ENCODE measurements around the gene ZCCHC10. TPM values are rescaled to one million over a fixed set of nuclear protein-coding genes. Genes with fewer than 3 reads are reported as not detected.
A peak's percentile ranks its signal among the peaks of the same experiment; 100 is the strongest.

Gene ZCCHC10
- polyA plus RNA-seq, 2 donors, result 22.0 to 23.4 TPM

DNA sequence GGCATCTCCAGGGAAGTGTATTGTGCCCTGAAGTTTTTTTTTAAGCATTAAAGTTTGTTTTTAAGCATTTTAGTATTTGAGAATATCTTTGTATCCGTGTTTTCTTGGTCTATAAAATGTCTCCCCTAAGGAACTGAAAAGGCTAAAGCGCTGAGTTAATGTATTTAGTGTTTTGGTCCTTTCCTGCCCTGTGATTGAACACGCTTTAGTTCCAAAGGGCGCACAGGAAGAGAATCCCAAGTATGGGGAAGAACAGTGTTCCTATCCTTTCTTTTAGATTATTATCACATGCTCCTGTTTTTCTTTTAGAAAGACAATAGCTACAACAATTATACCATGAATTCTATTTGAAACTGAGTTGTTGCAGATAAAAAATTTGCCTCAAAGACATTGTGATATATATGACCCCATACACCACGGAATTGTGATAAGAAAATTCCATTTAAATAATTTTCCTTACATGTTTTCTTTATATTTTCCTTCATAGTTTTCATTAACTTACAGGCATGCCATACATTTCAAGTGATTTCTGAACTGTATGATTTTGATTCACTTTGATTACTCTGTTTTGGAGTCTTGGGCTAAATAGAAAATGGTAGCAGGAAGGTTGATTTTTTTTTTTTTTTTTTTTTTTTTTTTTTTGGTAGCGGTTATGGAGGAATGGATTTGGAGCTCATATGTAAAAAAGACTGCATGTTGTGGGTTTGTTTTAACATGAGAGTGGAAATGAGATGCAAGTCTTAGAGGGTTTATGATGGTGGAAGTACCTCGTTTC lies 28.5 kb upstream of the ZCCHC10 start:
- 87 to 92% methylated on average over 7 of the region's 7 CpGs for WGBS, 2 donors

DNA sequence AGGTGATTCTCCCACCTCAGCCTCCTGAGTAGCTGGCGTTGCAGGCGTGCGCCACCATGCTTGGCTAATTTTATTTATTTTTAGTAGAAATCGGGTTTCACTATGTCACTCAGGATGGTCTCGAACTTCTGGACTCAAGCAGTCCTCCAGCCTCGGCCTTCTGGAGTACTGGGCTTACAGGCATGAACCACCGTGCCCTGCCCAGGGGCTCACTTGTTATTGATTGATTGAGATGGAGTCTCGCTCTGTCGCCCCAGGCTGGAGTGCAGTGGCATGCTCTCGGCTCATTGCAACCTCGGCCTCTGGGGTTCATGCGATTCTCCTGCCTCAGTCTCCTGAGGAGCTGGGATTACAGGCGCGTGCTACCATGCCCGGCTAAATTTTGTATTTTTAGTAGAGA lies 27.1 kb upstream of the ZCCHC10 start:
- H3K9me3 ChIP-seq (ENCODE audit: control insufficient read depth in 2 of 2, insufficient read depth in 1 of 2, low read depth in 1 of 2, low read length in 1 of 2), result no peaks in the 10 kb centered on the region
- peaks cover 4 to 9% of the 10 kb centered on the region in 2 donors for H3K4me1 ChIP-seq (ENCODE audit: control insufficient read depth in 2 of 2, insufficient read depth in 2 of 2, low read length in 1 of 2)
- no peaks in the 10 kb centered on the region for H3K36me3 ChIP-seq (ENCODE audit: control insufficient read depth in 2 of 2, insufficient read depth in 2 of 2, low read length in 1 of 2)
- no peaks in the 10 kb centered on the region for H3K27me3 ChIP-seq (ENCODE audit: control insufficient read depth in 1 of 2, insufficient read depth in 2 of 2, low read length in 2 of 2)
- H3K27ac ChIP-seq (ENCODE audit: low read depth in 2 of 2, low read length in 1 of 2), result no peak overlapping the region
- WGBS, 2 donors, result 93% methylated on average over 15 of the region's 15 CpGs
- peak overlapping the region in 1 of 2 donors; percentile 94 for H3K4me3 ChIP-seq (ENCODE audit: low read depth in 1 of 2, low read length in 2 of 2)

More for the DNA sequence above, 28.5 kb upstream of the ZCCHC10 start:
- Histone ChIP-seq H3K9me3 (ENCODE audit: control insufficient read depth in 2 of 2, insufficient read depth in 1 of 2, low read depth in 1 of 2, low read length in 1 of 2) (no peaks in the 10 kb centered on the region), H3K4me1 (ENCODE audit: control insufficient read depth in 2 of 2, insufficient read depth in 2 of 2, low read length in 1 of 2) (peaks cover 4 to 9% of the 10 kb centered on the region in 2 donors), H3K27ac (ENCODE audit: low read depth in 2 of 2, low read length in 1 of 2) (no peak overlapping the region), H3K4me3 (ENCODE audit: low read depth in 1 of 2, low read length in 2 of 2) (no peak overlapping the region), H3K36me3 (ENCODE audit: control insufficient read depth in 2 of 2, insufficient read depth in 2 of 2, low read length in 1 of 2) (no peaks in the 10 kb centered on the region), H3K27me3 (ENCODE audit: control insufficient read depth in 1 of 2, insufficient read depth in 2 of 2, low read length in 2 of 2) (no peaks in the 10 kb centered on the region)

DNA sequence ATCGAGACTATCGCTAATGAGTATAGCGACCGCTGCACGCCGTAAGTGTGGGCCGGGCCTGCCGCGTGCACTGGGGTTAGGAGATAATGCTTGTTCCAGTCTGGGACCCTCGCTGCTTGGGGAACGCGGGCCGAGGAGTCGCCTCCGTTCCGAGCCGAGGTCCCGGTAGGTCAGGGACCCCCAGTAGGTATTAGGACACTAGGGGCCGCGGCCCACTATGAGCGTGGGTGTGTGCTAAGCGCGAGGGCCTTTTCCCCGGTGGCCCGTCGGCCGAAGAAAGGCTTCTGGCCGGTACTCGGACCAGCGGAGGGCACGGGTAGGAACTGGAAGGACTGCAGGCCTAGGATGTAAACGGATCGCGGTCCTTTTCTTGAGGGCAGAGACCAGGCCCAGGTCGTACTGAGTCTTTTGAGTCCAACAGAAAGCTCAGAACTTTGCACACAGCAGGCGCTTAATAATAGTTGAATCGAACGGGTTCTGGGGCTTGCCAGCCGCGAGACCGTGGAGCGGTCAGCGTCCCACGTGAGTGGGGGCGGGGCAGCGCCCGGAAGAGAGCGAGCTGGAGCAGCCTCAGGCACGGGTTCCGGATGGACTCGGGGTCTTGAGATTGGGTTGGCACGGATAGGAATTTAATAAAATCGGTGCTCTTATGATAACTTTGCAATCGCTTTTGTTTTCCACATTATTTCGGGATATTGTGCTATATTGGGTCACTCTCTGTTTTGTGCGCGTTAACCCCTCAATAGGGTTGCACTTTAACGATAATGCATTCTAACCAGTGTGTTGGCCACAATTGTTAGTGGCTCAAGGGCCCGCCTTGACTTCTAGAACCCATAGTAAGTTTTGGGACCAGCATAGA lies 26.2 kb upstream of the ZCCHC10 start:
- Histone ChIP-seq H3K36me3 (ENCODE audit: control insufficient read depth in 2 of 2, insufficient read depth in 2 of 2, low read length in 1 of 2) (no peaks in the 10 kb centered on the region), H3K4me1 (ENCODE audit: control insufficient read depth in 2 of 2, insufficient read depth in 2 of 2, low read length in 1 of 2) (peaks cover 4 to 7% of the 10 kb centered on the region in 2 donors), H3K9me3 (ENCODE audit: control insufficient read depth in 2 of 2, insufficient read depth in 1 of 2, low read depth in 1 of 2, low read length in 1 of 2) (no peaks in the 10 kb centered on the region), H3K4me3 (ENCODE audit: low read depth in 1 of 2, low read length in 2 of 2) (peak overlapping the region; percentile 94 to 98), H3K27ac (ENCODE audit: low read depth in 2 of 2, low read length in 1 of 2) (peak overlapping the region; percentile 99 to 100), H3K27me3 (ENCODE audit: control insufficient read depth in 1 of 2, insufficient read depth in 2 of 2, low read length in 2 of 2) (no peaks in the 10 kb centered on the region)
- WGBS, 2 donors, result 1% methylated on average over 59 of the region's 59 CpGs

DNA sequence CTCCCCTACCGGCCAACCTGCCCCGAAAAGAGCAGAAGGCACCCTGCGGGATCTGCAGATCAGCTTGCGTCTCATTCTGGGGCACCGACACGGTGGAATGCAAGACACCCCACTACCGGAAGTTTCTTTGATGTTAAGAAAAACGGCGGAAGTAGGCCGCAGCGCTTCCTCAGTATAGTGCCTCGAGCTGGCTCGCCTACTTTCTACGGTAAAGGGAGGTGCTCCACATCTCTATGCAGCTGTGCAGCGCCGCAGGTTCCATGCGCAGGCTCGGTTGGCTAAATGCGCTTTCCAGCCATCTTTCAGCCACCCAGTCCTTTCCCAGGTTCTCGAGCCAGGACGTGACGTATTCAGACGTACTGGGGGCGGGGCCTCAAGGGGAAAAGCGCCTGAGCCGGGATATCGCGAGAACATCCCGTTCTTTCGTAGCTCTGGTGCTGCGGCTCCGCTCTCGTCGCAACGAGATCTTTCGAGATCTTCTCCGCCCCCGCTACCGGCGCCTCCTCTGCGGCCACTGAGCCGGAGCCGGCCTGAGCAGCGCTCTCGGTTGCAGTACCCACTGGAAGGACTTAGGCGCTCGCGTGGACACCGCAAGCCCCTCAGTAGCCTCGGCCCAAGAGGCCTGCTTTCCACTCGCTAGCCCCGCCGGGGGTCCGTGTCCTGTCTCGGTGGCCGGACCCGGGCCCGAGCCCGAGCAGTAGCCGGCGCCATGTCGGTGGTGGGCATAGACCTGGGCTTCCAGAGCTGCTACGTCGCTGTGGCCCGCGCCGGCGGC lies 25.4 kb upstream of the ZCCHC10 start, which contains the start of gene HSPA4:
Gene HSPA4 (plus strand): TSS at position 472 of the 775 bp plus-strand sequence. CDS start 238 bp downstream, at position 710.
- Histone ChIP-seq H3K4me3 (ENCODE audit: low read depth in 1 of 2, low read length in 2 of 2) (peak within 1 kb of the TSS; percentile 94 to 98), H3K9me3 (ENCODE audit: control insufficient read depth in 2 of 2, insufficient read depth in 1 of 2, low read depth in 1 of 2, low read length in 1 of 2) (no peaks in the 10 kb centered on the region), H3K4me1 (ENCODE audit: control insufficient read depth in 2 of 2, insufficient read depth in 2 of 2, low read length in 1 of 2) (peaks cover 4 to 7% of the 10 kb centered on the region in 2 donors), H3K27me3 (ENCODE audit: control insufficient read depth in 1 of 2, insufficient read depth in 2 of 2, low read length in 2 of 2) (no peaks in the 10 kb centered on the region), H3K27ac (ENCODE audit: low read depth in 2 of 2, low read length in 1 of 2) (peak within 1 kb of the TSS; percentile 99 to 100), H3K36me3 (ENCODE audit: control insufficient read depth in 2 of 2, insufficient read depth in 2 of 2, low read length in 1 of 2) (no peaks in the 10 kb centered on the region)
- WGBS, 2 donors, result 0% methylated on average over 68 of the region's 68 CpGs

DNA sequence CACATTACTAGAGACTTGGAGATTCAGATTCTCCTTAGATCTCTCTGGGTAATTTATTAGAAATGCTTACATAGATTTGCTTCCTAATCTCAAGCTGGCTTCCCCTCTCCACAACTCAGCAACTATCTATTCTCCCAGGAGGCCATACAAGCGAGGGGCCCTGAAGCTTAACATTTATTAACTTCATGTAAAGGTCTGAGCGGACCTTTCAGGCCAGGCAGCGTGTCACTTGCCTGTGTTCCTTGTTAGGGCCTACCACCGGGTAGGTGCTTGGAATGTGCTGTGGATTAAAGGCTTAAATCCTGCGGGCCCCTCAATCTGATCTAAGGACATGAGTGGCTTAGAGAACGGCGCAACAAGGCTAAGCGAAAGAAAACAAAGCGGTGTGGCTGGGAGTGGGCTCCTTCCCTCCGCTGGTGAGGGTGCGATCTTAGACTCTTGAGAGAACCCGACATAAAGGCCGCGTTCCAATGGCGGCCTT lies 24.8 kb upstream of the ZCCHC10 start:
- 2% methylated on average over 15 of the region's 15 CpGs for WGBS, 2 donors
- no peaks in the 10 kb centered on the region for H3K27me3 ChIP-seq (ENCODE audit: control insufficient read depth in 1 of 2, insufficient read depth in 2 of 2, low read length in 2 of 2)
- H3K9me3 ChIP-seq (ENCODE audit: control insufficient read depth in 2 of 2, insufficient read depth in 1 of 2, low read depth in 1 of 2, low read length in 1 of 2), result no peaks in the 10 kb centered on the region
- H3K36me3 ChIP-seq (ENCODE audit: control insufficient read depth in 2 of 2, insufficient read depth in 2 of 2, low read length in 1 of 2), result no peaks in the 10 kb centered on the region
- peak overlapping the region; percentile 94 to 98 for H3K4me3 ChIP-seq (ENCODE audit: low read depth in 1 of 2, low read length in 2 of 2)
- H3K27ac ChIP-seq (ENCODE audit: low read depth in 2 of 2, low read length in 1 of 2), result peak overlapping the region; percentile 99 to 100
- H3K4me1 ChIP-seq (ENCODE audit: control insufficient read depth in 2 of 2, insufficient read depth in 2 of 2, low read length in 1 of 2), result peaks cover 4 to 7% of the 10 kb centered on the region in 2 donors

DNA sequence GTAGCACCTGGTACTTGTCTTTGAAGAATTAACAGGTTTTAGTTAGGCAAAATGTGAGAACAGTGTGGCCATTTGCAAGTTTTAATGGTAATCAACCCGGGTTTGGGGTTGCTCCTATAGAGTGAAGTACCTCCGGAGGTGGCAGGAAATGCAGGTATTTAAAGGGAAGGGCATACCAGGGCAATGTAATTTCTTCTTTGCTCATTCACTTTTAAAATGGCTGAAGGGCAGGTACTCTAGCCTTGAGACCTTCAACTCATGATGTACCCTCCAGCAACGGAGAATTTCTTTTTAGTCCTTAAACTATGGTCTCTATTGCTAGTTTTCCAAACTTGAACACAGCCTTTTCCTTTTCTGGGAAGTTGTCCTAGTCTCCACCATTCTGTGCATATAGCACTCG lies 24.2 kb upstream of the ZCCHC10 start:
- peaks cover 4 to 7% of the 10 kb centered on the region in 2 donors for H3K4me1 ChIP-seq (ENCODE audit: control insufficient read depth in 2 of 2, insufficient read depth in 2 of 2, low read length in 1 of 2)
- no peaks in the 10 kb centered on the region for H3K9me3 ChIP-seq (ENCODE audit: control insufficient read depth in 2 of 2, insufficient read depth in 1 of 2, low read depth in 1 of 2, low read length in 1 of 2)
- 41 to 42% methylated on average over 4 of the region's 4 CpGs for WGBS, 2 donors
- H3K4me3 ChIP-seq (ENCODE audit: low read depth in 1 of 2, low read length in 2 of 2), result peak overlapping the region; percentile 94 to 98
- no peaks in the 10 kb centered on the region for H3K27me3 ChIP-seq (ENCODE audit: control insufficient read depth in 1 of 2, insufficient read depth in 2 of 2, low read length in 2 of 2)
- peak overlapping the region; percentile 40 to 99 for H3K27ac ChIP-seq (ENCODE audit: low read depth in 2 of 2, low read length in 1 of 2)
- no peaks in the 10 kb centered on the region for H3K36me3 ChIP-seq (ENCODE audit: control insufficient read depth in 2 of 2, insufficient read depth in 2 of 2, low read length in 1 of 2)

DNA sequence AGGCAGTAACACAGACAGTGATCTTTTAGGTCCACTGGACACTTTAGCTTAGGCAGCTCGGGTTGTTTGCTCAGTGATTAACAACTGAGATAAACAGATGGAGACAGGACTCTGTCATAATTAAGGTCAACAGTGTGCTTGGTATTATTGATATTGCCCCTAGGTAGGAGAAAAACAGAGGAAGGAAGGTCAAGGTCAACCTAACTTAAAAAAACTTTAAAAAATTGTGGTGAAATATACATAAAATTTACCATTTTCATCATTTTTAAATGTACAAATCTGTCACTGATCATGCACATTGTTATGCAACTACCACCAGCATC lies 23.3 kb upstream of the ZCCHC10 start:
- Histone ChIP-seq H3K4me3 (ENCODE audit: low read depth in 1 of 2, low read length in 2 of 2) (no peak overlapping the region), H3K27ac (ENCODE audit: low read depth in 2 of 2, low read length in 1 of 2) (no peak overlapping the region), H3K36me3 (ENCODE audit: control insufficient read depth in 2 of 2, insufficient read depth in 2 of 2, low read length in 1 of 2) (no peaks in the 10 kb centered on the region), H3K27me3 (ENCODE audit: control insufficient read depth in 1 of 2, insufficient read depth in 2 of 2, low read length in 2 of 2) (no peaks in the 10 kb centered on the region), H3K4me1 (ENCODE audit: control insufficient read depth in 2 of 2, insufficient read depth in 2 of 2, low read length in 1 of 2) (peaks cover 4 to 7% of the 10 kb centered on the region in 2 donors), H3K9me3 (ENCODE audit: control insufficient read depth in 2 of 2, insufficient read depth in 1 of 2, low read depth in 1 of 2, low read length in 1 of 2) (no peaks in the 10 kb centered on the region)
- WGBS, 2 donors, result 47 to 49% methylated on average over 1 of the region's 1 CpG

DNA sequence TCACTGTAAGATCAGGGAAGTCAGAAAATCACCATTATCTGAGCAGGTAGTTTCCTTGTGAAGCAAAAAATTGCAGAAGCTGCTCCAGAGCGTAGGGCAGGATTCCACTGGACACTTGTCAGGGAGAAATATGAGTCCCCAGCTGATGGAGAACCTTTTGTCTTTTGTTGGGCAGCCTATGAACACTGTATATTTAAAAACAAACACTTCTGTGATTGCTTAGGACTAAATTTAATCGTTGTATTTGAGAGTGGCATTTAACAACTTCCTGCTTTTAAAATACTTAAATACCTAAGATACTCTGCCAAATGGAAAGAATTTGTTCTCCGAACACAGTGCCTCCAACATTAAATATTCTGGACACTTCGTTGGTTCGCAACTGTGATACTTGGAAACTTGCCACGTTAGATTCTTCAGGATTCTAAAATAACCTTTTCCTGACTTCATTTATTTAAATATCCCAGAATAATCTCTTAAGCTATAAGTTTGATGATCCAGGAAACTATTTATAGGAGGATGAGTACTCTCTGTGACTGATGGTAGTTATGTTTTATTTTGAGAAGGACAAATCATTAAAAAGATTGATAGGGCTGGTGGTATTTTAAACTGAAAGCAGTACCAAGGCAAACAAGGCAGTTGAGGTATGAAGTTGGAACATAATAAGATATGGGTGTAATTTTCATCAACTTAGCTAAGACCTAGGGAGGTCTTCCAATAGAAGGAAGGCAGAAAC lies 22.8 kb upstream of the ZCCHC10 start:
- WGBS, 2 donors, result 48 to 54% methylated on average over 6 of the region's 6 CpGs
- Histone ChIP-seq H3K27ac (ENCODE audit: low read depth in 2 of 2, low read length in 1 of 2) (no peak overlapping the region), H3K4me1 (ENCODE audit: control insufficient read depth in 2 of 2, insufficient read depth in 2 of 2, low read length in 1 of 2) (peaks cover 4 to 7% of the 10 kb centered on the region in 2 donors), H3K36me3 (ENCODE audit: control insufficient read depth in 2 of 2, insufficient read depth in 2 of 2, low read length in 1 of 2) (no peaks in the 10 kb centered on the region), H3K4me3 (ENCODE audit: low read depth in 1 of 2, low read length in 2 of 2) (no peak overlapping the region), H3K9me3 (ENCODE audit: control insufficient read depth in 2 of 2, insufficient read depth in 1 of 2, low read depth in 1 of 2, low read length in 1 of 2) (no peaks in the 10 kb centered on the region), H3K27me3 (ENCODE audit: control insufficient read depth in 1 of 2, insufficient read depth in 2 of 2, low read length in 2 of 2) (no peaks in the 10 kb centered on the region)
